Measurements from ENCODE around the gene ARRDC3.

The ARRDC3 gene

GRCh38 chr5:91365498-91365897 lies 17.6 kb downstream of the ARRDC3 start:
- no peak for DNase-seq (ENCODE audit: low spot score)
- TF ChIP-seq CTCF (IDR thresholded peaks at IDR 0.05; ENCODE audit: extremely low read depth, insufficient read depth, missing control alignments) = no peak
- in situ Hi-C loops (cut with MboI; ENCODE audit: low pct_unique_long_range_greater_than_20kb, low sequenced_read_pairs, unreplicated experiment) = no loop called here

GRCh38 chr5:91362935-91363334 lies 20.2 kb downstream of the ARRDC3 start:
- no peak for DNase-seq (ENCODE audit: low spot score)
- in situ Hi-C loops (cut with MboI; ENCODE audit: low pct_unique_long_range_greater_than_20kb, low sequenced_read_pairs, unreplicated experiment) = no loop called here
- no peak for TF ChIP-seq CTCF (IDR thresholded peaks at IDR 0.05; ENCODE audit: extremely low read depth, insufficient read depth, missing control alignments)

- TF ChIP-seq CTCF (IDR thresholded peaks at IDR 0.05; ENCODE audit: extremely low read depth, insufficient read depth, missing control alignments) = no peak
- in situ Hi-C loops (cut with MboI; ENCODE audit: low pct_unique_long_range_greater_than_20kb, low sequenced_read_pairs, unreplicated experiment) = no loop called here
These were observed 21.3 kb downstream of the ARRDC3 start for GRCh38 chr5:91361790-91362189.

GRCh38 chr5:91361055-91361701 lies 21.9 kb downstream of the ARRDC3 start:
- DNase-seq (ENCODE audit: low spot score) = no peak
- in situ Hi-C loops (cut with MboI; ENCODE audit: low pct_unique_long_range_greater_than_20kb, low sequenced_read_pairs, unreplicated experiment) = no loop called here
- TF ChIP-seq CTCF (IDR thresholded peaks at IDR 0.05; ENCODE audit: extremely low read depth, insufficient read depth, missing control alignments) = no peak

More at GRCh38 chr5:91361790-91362189, 21.3 kb downstream of the ARRDC3 start:
- DNase-seq (ENCODE audit: low spot score) = no peak

- DNase-seq (ENCODE audit: low spot score) = no peak
- in situ Hi-C loops (cut with MboI; ENCODE audit: low pct_unique_long_range_greater_than_20kb, low sequenced_read_pairs, unreplicated experiment) = no loop called here
- no peak for TF ChIP-seq CTCF (IDR thresholded peaks at IDR 0.05; ENCODE audit: extremely low read depth, insufficient read depth, missing control alignments)
These were observed 23.0 kb downstream of the ARRDC3 start for GRCh38 chr5:91359962-91360609.

GRCh38 chr5:91357806-91358205 lies 25.3 kb downstream of the ARRDC3 start:
- in situ Hi-C loops (cut with MboI; ENCODE audit: low pct_unique_long_range_greater_than_20kb, low sequenced_read_pairs, unreplicated experiment) = no loop called here
- DNase-seq (ENCODE audit: low spot score) = no peak
- no peak for TF ChIP-seq CTCF (IDR thresholded peaks at IDR 0.05; ENCODE audit: extremely low read depth, insufficient read depth, missing control alignments)

Data from GM13977 (cell line).